ENCODE results near the gene IL1RAPL1. TPM values are rescaled to one million over a fixed set of nuclear protein-coding genes. Genes with fewer than 3 reads are reported as not detected.

Gene IL1RAPL1
- polyA plus RNA-seq, 1 donor from 2014 or later = not detected

- Histone ChIP-seq H4K20me1 (ENCODE audit: insufficient read depth) (no peaks in the 10 kb centered on the region), H3K27me3 (ENCODE audit: insufficient read depth, low read depth, low read length) (no peaks in the 10 kb centered on the region), H3K79me2 (replicated peaks; ENCODE audit: insufficient read depth, low read length) (no peaks in the 10 kb centered on the region), H2AFZ (ENCODE audit: low read depth, low read length) (no peak overlapping the region), H3K9me2 (ENCODE audit: insufficient read depth, low read length) (no peaks in the 10 kb centered on the region), H3K4me2 (ENCODE audit: low read length) (no peak overlapping the region), H3K9ac (ENCODE audit: low read length) (no peak overlapping the region), H3K27ac (ENCODE audit: low read length) (no peak overlapping the region), H3K9me3 (ENCODE audit: low read length) (no peaks in the 10 kb centered on the region), H3K36me3 (ENCODE audit: insufficient read depth, low read length) (no peaks in the 10 kb centered on the region), H3F3A (ENCODE audit: insufficient read depth, low read length, poor library complexity, severe bottlenecking) (no peaks in the 10 kb centered on the region), H3K4me3 (ENCODE audit: low read length) (no peak overlapping the region)
- no peak for TF ChIP-seq TAF1 (IDR thresholded peaks at IDR 0.05; ENCODE audit: low read depth)
- no peak for TF ChIP-seq REST (IDR thresholded peaks at IDR 0.05; ENCODE audit: borderline replicate concordance)
- TF ChIP-seq EZH2 (IDR thresholded peaks at IDR 0.05; ENCODE audit: borderline replicate concordance, insufficient read depth, low read length, poor library complexity, severe bottlenecking) = no peak
- no peak for TF ChIP-seq CTCF (IDR thresholded peaks at IDR 0.05; ENCODE audit: poor library complexity, severe bottlenecking)
- no peak for TF ChIP-seq EP300 (conservative IDR thresholded peaks at IDR 0.05; ENCODE audit: poor library complexity, severe bottlenecking)
- TF ChIP-seq RAD21 (conservative IDR thresholded peaks at IDR 0.05) = no peak
- TF ChIP-seq POLR2AphosphoS5 (IDR thresholded peaks at IDR 0.05) = no peak
- no peak for TF ChIP-seq MXI1 (conservative IDR thresholded peaks at IDR 0.05; ENCODE audit: poor library complexity, severe bottlenecking)
- TF ChIP-seq SMC3 (conservative IDR thresholded peaks at IDR 0.05; ENCODE audit: poor library complexity) = no peak
These were observed 292.9 kb downstream of the IL1RAPL1 start for GRCh38 chrX:28880136-28880535.

GRCh38 chrX:28884823-28885222 is 297.6 kb downstream of the IL1RAPL1 start:
- no peaks in the 10 kb centered on the region for H3K79me2 ChIP-seq (replicated peaks; ENCODE audit: insufficient read depth, low read length)
- no peak overlapping the region for H3K4me2 ChIP-seq (ENCODE audit: low read length)
- H3K9me3 ChIP-seq (ENCODE audit: low read length) = no peaks in the 10 kb centered on the region
- no peak overlapping the region for H3K27ac ChIP-seq (ENCODE audit: low read length)
- H2AFZ ChIP-seq (ENCODE audit: low read depth, low read length) = no peak overlapping the region
- no peaks in the 10 kb centered on the region for H3K9me2 ChIP-seq (ENCODE audit: insufficient read depth, low read length)
- no peaks in the 10 kb centered on the region for H3K27me3 ChIP-seq (ENCODE audit: insufficient read depth, low read depth, low read length)
- TF ChIP-seq REST (IDR thresholded peaks at IDR 0.05; ENCODE audit: borderline replicate concordance) (no peak), POLR2AphosphoS5 (IDR thresholded peaks at IDR 0.05) (no peak), SMC3 (conservative IDR thresholded peaks at IDR 0.05; ENCODE audit: poor library complexity) (no peak), EP300 (conservative IDR thresholded peaks at IDR 0.05; ENCODE audit: poor library complexity, severe bottlenecking) (no peak), TAF1 (IDR thresholded peaks at IDR 0.05; ENCODE audit: low read depth) (no peak), CTCF (IDR thresholded peaks at IDR 0.05; ENCODE audit: poor library complexity, severe bottlenecking) (no peak), EZH2 (IDR thresholded peaks at IDR 0.05; ENCODE audit: borderline replicate concordance, insufficient read depth, low read length, poor library complexity, severe bottlenecking) (no peak), RAD21 (conservative IDR thresholded peaks at IDR 0.05) (no peak), MXI1 (conservative IDR thresholded peaks at IDR 0.05; ENCODE audit: poor library complexity, severe bottlenecking) (no peak)
- no peaks in the 10 kb centered on the region for H3F3A ChIP-seq (ENCODE audit: insufficient read depth, low read length, poor library complexity, severe bottlenecking)
- no peaks in the 10 kb centered on the region for H4K20me1 ChIP-seq (ENCODE audit: insufficient read depth)
- no peaks in the 10 kb centered on the region for H3K36me3 ChIP-seq (ENCODE audit: insufficient read depth, low read length)
- H3K9ac ChIP-seq (ENCODE audit: low read length) = no peak overlapping the region
- no peak overlapping the region for H3K4me3 ChIP-seq (ENCODE audit: low read length)
